ENCODE data around the gene CEP97. TPM values are rescaled to one million over a fixed set of nuclear protein-coding genes. Genes with fewer than 3 reads are reported as not detected.

The CEP97 gene
- total RNA-seq, 4 donors from 2014 or later, result 6.2 to 10.0 (median 6.9) TPM

- TF ChIP-seq CTCF (IDR thresholded peaks at IDR 0.05; ENCODE audit: low read depth), result no peak
These were observed 55.5 kb downstream of the CEP97 start for GRCh38 chr3:101779822-101780381.

- TF ChIP-seq CTCF (IDR thresholded peaks at IDR 0.05; ENCODE audit: low read depth), result no peak
These were observed 56.2 kb downstream of the CEP97 start for GRCh38 chr3:101780661-101781060.

GRCh38 chr3:101781166-101781565, 56.8 kb downstream of the CEP97 start:
- no peak for TF ChIP-seq CTCF (IDR thresholded peaks at IDR 0.05; ENCODE audit: low read depth)

- TF ChIP-seq CTCF (IDR thresholded peaks at IDR 0.05; ENCODE audit: low read depth), result no peak
These were observed 60.6 kb downstream of the CEP97 start for GRCh38 chr3:101784855-101785613.

- TF ChIP-seq CTCF (IDR thresholded peaks at IDR 0.05; ENCODE audit: low read depth), result no peak
These were observed 67.4 kb downstream of the CEP97 start for GRCh38 chr3:101791778-101792177.

- TF ChIP-seq CTCF (IDR thresholded peaks at IDR 0.05; ENCODE audit: low read depth), result no peak
These were observed 71.8 kb downstream of the CEP97 start for GRCh38 chr3:101796077-101796680.

- no peak for TF ChIP-seq CTCF (IDR thresholded peaks at IDR 0.05; ENCODE audit: low read depth)
These were observed 76.8 kb downstream of the CEP97 start for GRCh38 chr3:101801174-101801573.

Data from subcutaneous adipose tissue (tissue), 4 donors.